GM23338 (cell line): ENCODE data around the gene ZNF248. TPM values are rescaled to one million over a fixed set of nuclear protein-coding genes. Genes with fewer than 3 reads are reported as not detected.

Source experiments
- ATAC-seq: fragments of 200-7000 bp; cut with Tn5 transposase; 3 replicates; pipeline ENCODE4 v1.9.1; 2020
- DNase-seq: peaks from one replicate; pipeline ENCODE4 v3.0.0-alpha.2; 2015; ENCODE audit warnings: low spot score
- H2AFZ ChIP-seq: fragments of 200-600 bp; sonication (generic); 2 replicates; pipeline ENCODE4 v1.8.0; 2016; ENCODE audit warnings: antibody characterized with exemption, mild to moderate bottlenecking, moderate library complexity
- H3F3A ChIP-seq: fragments of 200-600 bp; sonication (generic); replicated peaks from 2 replicates; pipeline ENCODE4 v1.8.0; 2017; ENCODE audit warnings: antibody characterized with exemption, mixed run types, low read depth
- H3K27ac ChIP-seq: fragments of 200-600 bp; sonication (generic); 2 replicates; pipeline ENCODE4 v1.6.1; 2016; ENCODE audit warnings: low read depth
- H3K27me3 ChIP-seq: fragments of 200-600 bp; sonication (generic); 2 replicates; pipeline ENCODE4 v1.8.0; 2016; ENCODE audit warnings: mild to moderate bottlenecking, mixed run types, moderate library complexity; ENCODE audit not compliant: insufficient read depth
- H3K36me3 ChIP-seq: fragments of 200-600 bp; sonication (generic); 2 replicates; pipeline ENCODE4 v1.8.0; 2016; ENCODE audit warnings: mild to moderate bottlenecking; ENCODE audit not compliant: insufficient read depth
- H3K4me1 ChIP-seq: fragments of 200-600 bp; sonication (generic); 2 replicates; pipeline ENCODE4 v1.8.0; 2016; ENCODE audit warnings: mild to moderate bottlenecking, moderate library complexity; ENCODE audit not compliant: insufficient read depth
- H3K4me2 ChIP-seq: fragments of 200-600 bp; sonication (generic); 2 replicates; pipeline ENCODE4 v1.7.1; 2017; ENCODE audit warnings: mixed run types
- H3K4me3 ChIP-seq: fragments of 200-600 bp; sonication (generic); 2 replicates; pipeline ENCODE4 v1.6.1; 2016; ENCODE audit warnings: mixed run types
- H3K79me2 ChIP-seq: fragments of 200-600 bp; sonication (generic); replicated peaks from 2 replicates; pipeline ENCODE4 v1.8.0; 2017; ENCODE audit warnings: mild to moderate bottlenecking; ENCODE audit not compliant: insufficient read depth
- H3K9me2 ChIP-seq: fragments of 200-600 bp; sonication (generic); 2 replicates; pipeline ENCODE4 v1.8.0; 2017; ENCODE audit not compliant: insufficient read depth
- H4K20me1 ChIP-seq: fragments of 200-600 bp; sonication (generic); replicated peaks from 2 replicates; pipeline ENCODE4 v1.8.0; 2017; ENCODE audit warnings: mild to moderate bottlenecking; ENCODE audit not compliant: insufficient read depth
- H3K27ac Mint-ChIP-seq: 2 replicates; pipeline ENCODE4 v1.8.0; 2020; ENCODE audit warnings: inconsistent platforms, mild to moderate bottlenecking, moderate library complexity, mixed read lengths
- H3K27me3 Mint-ChIP-seq: 3 replicates; pipeline ENCODE4 v1.8.0; 2022; ENCODE audit warnings: low read depth, mild to moderate bottlenecking, moderate library complexity, mixed read lengths, inconsistent platforms; ENCODE audit not compliant: insufficient read depth, poor library complexity
- H3K36me3 Mint-ChIP-seq: 3 replicates; pipeline ENCODE4 v1.8.0; 2021; ENCODE audit warnings: low read depth, mild to moderate bottlenecking, inconsistent platforms, moderate library complexity, mixed read lengths
- H3K4me1 Mint-ChIP-seq: 3 replicates; pipeline ENCODE4 v1.8.0; 2020; ENCODE audit warnings: mild to moderate bottlenecking, inconsistent platforms, mixed read lengths
- H3K4me3 Mint-ChIP-seq: 3 replicates; pipeline ENCODE4 v1.8.0; 2021; ENCODE audit warnings: moderate library complexity, mild to moderate bottlenecking, inconsistent platforms, mixed read lengths
- H3K9me3 Mint-ChIP-seq: 3 replicates; pipeline ENCODE4 v1.8.0; 2020; ENCODE audit warnings: moderate library complexity, mild to moderate bottlenecking, inconsistent platforms, mixed read lengths
- EZH2 ChIP-seq: fragments of 200-600 bp; sonication (generic); IDR thresholded peaks from one replicate; pipeline ENCODE4 v1.8.0; 2017; ENCODE audit warnings: antibody characterized with exemption, mild to moderate bottlenecking, low read depth; ENCODE audit not compliant: unreplicated experiment
- EZH2phosphoT487 ChIP-seq: fragments of 200-600 bp; sonication (generic); IDR thresholded peaks from one replicate; pipeline ENCODE4 v1.8.1; 2018; ENCODE audit warnings: antibody characterized with exemption; ENCODE audit not compliant: unreplicated experiment
- JUNB ChIP-seq: IDR thresholded peaks from one replicate; pipeline ENCODE4 v1.6.1; 2016; ENCODE audit warnings: antibody characterized with exemption; ENCODE audit not compliant: unreplicated experiment
- POLR2AphosphoS5 ChIP-seq: IDR thresholded peaks from 2 replicates; pipeline ENCODE4 v1.6.1; 2016; ENCODE audit warnings: antibody characterized with exemption, low read depth
- REST ChIP-seq: IDR thresholded peaks from one replicate; pipeline ENCODE4 v1.6.1; 2018; ENCODE audit warnings: antibody characterized with exemption; ENCODE audit not compliant: unreplicated experiment
- STAT1 ChIP-seq: IDR thresholded peaks from one replicate; pipeline ENCODE4 v1.6.1; 2016; ENCODE audit warnings: antibody characterized with exemption; ENCODE audit not compliant: unreplicated experiment
- ZNF331 ChIP-seq: fragments of 250-450 bp; sonication (Bioruptor Pico); IDR thresholded peaks from 2 replicates; pipeline ENCODE4 v1.5.0; 2020; ENCODE audit warnings: low read depth, mild to moderate bottlenecking, moderate library complexity
- polyA plus RNA-seq: library from polyadenylated mRNA; unstranded; fragments of >200 nt; fragmentation: Nextera tagmentation; extraction: Ambion mirVana; gene quantifications from 2 replicates; pipeline ENCODE4 v1.2.1, GENCODE V29; 2016
- total RNA-seq: library from RNA; depleted of rRNA; stranded (reverse); fragments of >200 nt; shearing (Covaris generic); gene quantifications from 2 replicates; pipeline ENCODE4 v1.2.3, GENCODE V29; 2014

The ZNF248 gene
- total and polyA plus RNA-seq, 2 experiments from 2014 or later = 2.7 to 5.3 TPM

GRCh38 chr10:37775612-37776011 is 81.8 kb downstream of the ZNF248 start (continued):
- TF ChIP-seq REST = no peak

DNA sequence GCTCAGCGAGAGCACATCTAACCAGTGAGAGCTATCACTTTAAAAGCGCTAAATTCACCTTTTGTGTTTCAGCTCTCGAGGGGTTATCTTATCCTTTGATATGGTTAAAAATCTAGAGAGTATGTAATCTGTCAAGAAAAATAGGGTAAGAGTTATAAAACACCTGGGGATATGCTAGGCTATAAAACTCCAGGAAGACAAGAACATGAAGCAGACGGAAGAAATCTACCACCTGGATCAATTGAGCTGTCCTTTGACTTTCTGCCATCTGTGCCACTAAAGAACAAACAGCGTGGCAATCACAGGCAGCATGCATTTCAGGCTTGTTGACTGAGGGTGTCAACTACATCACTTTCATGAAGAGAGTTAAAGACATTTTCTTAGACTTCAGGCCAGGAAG is 83.1 kb downstream of the ZNF248 start:
- Histone ChIP-seq H3K36me3 (peaks cover 3% of the 10 kb centered on the region; the same call in 1 of the 2 replicates), H3F3A (no peaks in the 10 kb centered on the region), H3K27ac (no peak overlapping the region), H3K79me2 (no peaks in the 10 kb centered on the region), H3K27me3 (no peaks in the 10 kb centered on the region), H3K9me2 (no peaks in the 10 kb centered on the region), H2AFZ (no peak overlapping the region), H4K20me1 (no peaks in the 10 kb centered on the region), H3K4me2 (no peak overlapping the region), H3K4me3 (no peak overlapping the region), H3K4me1 (no peaks in the 10 kb centered on the region)
- TF ChIP-seq ZNF331 (CRISPR knock-in tag) (no peak), STAT1 (no peak)
- Mint-ChIP-seq H3K27me3 (no peaks in the 10 kb centered on the region), H3K36me3 (peaks cover 19% of the 10 kb centered on the region), H3K4me3 (no peak overlapping the region), H3K4me1 (no peaks in the 10 kb centered on the region), H3K27ac (no peak overlapping the region), H3K9me3 (peaks cover 75% of the 10 kb centered on the region)
- no peak for ATAC-seq
- no peak for DNase-seq

DNA sequence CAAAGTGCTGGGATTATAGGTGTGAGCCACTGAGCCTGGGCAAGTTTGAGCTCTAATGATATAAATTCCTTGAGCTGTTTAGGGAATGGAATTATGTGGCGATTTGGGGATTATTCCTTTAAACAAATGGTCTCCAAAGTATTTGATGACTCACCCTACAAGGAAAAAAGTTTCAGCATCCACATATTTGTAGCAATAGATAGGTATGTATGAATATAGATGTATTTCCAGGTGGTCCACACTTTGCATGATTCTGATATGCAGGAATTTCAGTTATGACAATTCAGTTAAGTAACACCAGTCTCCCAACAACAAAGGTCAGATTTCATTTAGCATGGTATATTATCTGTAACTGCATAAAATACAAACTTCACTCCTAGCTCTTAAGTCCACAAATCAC is 92.2 kb downstream of the ZNF248 start:
- H3K4me3 Mint-ChIP-seq = no peak overlapping the region
- H3K4me3 ChIP-seq = no peak overlapping the region
- no peak overlapping the region for H3K27ac ChIP-seq
- ATAC-seq (no peak), DNase-seq (no peak)
- peaks cover 11% of the 10 kb centered on the region; the same call in 1 of the 2 replicates for H3K36me3 ChIP-seq
- H3K4me2 ChIP-seq = no peak overlapping the region
- H3K27ac Mint-ChIP-seq = no peak overlapping the region
- H3K27me3 Mint-ChIP-seq = no peaks in the 10 kb centered on the region
- no peaks in the 10 kb centered on the region for H3K4me1 Mint-ChIP-seq
- no peaks in the 10 kb centered on the region for H3F3A ChIP-seq
- H3K9me3 Mint-ChIP-seq = peaks cover 92% of the 10 kb centered on the region
- H3K36me3 Mint-ChIP-seq = peaks cover 35% of the 10 kb centered on the region
- H3K9me2 ChIP-seq = no peaks in the 10 kb centered on the region
- H3K79me2 ChIP-seq = no peaks in the 10 kb centered on the region
- no peak overlapping the region for H2AFZ ChIP-seq
- no peaks in the 10 kb centered on the region for H4K20me1 ChIP-seq
- H3K27me3 ChIP-seq = no peaks in the 10 kb centered on the region
- no peaks in the 10 kb centered on the region for H3K4me1 ChIP-seq
- no peak for TF ChIP-seq REST
- TF ChIP-seq JUNB = no peak
- TF ChIP-seq EZH2 = no peak
- TF ChIP-seq POLR2AphosphoS5 = no peak
- no peak for TF ChIP-seq EZH2phosphoT487
